Effector CD4-positive, alpha-beta T cell (primary cell): ENCODE results near the gene ANKRD61.
"Not testable (repeated sequence)": the region's sequence is repeated elsewhere in the genome, so short reads cannot be mapped to it uniquely, and the experiment has no call there.

Experiments
- DNase-seq: peaks from one replicate; pipeline ENCODE4 v3.0.0-alpha.2; 2020

Gene ANKRD61

DNA sequence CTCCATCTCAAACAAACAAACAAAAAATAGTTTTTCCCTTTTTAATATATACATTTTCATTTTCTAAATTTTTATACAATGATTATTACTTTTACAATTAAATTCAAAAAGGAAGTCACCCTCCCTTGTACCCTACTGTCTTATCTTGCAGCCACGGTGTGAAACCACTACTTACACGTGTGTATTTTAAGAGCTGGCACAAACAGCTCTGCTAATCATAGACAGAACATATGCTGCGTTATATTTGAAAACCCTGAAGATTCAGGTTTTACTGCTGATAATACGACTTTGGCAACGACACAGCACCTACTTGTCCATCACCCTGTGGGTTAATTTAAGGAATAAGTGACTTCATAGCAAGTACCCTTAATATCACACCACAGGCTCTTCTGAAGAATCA lies 991 bp downstream of the ANKRD61 start:
- no peak for DNase-seq

DNA sequence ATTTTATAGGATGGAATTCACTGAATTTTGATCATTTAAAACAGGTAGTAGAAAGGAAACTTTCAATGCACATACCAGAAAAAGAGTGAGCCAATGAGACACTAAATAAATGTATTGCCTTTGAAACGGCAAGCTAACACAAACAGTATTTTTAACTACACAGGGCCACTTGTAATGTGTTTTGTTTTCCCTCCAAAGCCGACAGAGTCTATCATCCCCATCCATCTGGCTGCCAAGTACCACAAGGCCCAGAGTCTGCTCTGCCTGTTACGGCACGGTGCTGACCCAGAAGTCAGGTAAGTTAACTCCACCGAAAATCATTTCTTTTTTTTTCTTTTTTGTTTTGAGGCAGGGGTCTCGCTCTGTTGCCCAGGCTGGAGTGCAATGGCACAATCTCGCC lies 1.5 kb downstream of the ANKRD61 start:
- DNase-seq: no peak

DNA sequence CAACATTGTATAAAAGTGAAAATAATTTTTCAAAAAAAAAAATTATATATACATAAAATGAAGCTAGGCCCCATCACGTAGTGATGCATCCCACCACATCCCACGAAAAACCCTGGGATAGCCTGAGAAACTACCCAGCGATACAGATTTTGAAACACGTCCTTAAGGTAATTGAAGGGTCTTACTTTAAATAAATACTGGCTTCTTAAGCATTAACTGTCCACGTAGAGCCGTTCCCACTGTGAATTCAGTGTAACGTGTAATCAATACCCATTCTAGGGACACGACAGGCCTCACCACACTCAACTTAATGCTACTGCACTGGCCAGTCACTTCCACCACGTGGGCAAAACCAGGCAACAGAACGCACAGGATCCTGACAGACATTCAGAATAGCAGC lies 4.0 kb downstream of the ANKRD61 start:
- no peak for DNase-seq

DNA sequence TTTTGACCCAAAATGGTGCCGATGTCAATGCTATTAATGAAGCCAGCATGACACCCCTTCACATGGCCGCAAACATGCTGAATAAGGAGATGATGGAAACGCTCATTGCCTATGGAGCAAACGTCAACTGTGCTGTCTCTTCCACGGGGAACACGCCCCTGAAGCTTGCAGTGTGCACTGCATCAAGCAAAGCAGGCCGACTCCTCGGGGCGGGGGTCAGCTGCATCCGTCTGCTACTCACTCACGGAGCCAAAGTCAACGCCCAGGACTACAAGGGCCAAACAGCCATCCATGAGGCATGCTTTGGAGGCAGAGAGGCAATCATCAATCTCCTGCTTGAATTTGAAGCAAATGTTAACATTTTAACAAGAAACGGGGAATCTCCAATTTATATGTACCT lies 4.5 kb downstream of the ANKRD61 start:
- DNase-seq: no peak

DNA sequence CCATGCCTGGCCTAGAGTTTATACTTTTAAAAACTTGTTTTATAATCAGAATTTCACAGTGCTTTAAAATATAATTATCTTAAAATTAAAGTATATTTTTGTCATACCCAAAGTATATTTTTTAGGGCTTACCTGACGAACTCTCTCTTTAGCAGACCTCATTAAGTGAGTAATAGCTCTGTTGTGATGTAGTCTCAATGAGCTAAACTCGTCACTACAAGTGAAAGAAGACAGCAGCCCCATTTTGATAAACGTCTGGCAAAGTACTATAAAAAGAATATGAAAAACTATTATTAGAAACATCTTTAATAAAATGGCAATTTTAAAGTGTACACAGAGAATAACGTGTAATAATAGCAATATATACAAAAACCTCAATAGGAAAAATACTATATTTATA lies 18.6 kb downstream of the ANKRD61 start:
- DNase-seq: no peak

DNA sequence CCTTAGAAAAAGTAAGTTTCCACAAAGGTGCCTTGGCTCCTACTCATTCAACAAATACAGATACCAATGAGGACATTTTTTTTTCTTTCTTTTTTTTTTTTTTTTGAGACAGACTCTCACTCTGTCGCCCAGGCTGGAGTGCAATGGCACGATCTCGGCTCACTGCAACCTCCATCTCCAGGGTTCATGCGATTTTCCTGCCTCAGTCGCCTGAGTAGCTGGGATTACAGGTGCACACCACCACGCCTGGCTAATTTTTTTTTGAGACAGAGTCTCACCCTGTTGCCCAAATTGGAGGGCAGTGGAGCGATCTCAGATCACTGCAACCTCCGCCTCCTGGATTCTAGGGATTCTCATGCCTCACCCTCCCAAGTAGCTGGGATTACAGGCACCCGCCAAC lies 20.0 kb downstream of the ANKRD61 start:
- DNase-seq: not testable (repeated sequence)

DNA sequence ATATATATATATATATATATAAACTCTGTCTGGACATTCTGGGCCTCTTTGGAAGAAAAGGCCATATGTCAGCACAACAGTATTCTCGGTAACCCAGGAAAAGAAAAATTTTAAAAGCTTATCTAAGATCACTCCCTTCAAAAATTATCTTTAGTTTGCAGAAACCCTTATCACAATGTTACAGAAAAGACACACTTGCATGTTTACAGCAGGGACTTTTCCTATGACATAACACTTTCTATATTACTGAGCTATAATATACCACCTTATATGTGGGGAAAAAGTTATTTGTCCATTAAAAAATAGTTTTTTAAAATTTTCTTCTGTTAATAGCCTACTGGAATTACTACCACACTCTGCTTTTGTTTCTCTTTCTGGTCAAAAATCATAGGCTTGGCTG lies 25.4 kb downstream of the ANKRD61 start:
- no peak for DNase-seq

DNA sequence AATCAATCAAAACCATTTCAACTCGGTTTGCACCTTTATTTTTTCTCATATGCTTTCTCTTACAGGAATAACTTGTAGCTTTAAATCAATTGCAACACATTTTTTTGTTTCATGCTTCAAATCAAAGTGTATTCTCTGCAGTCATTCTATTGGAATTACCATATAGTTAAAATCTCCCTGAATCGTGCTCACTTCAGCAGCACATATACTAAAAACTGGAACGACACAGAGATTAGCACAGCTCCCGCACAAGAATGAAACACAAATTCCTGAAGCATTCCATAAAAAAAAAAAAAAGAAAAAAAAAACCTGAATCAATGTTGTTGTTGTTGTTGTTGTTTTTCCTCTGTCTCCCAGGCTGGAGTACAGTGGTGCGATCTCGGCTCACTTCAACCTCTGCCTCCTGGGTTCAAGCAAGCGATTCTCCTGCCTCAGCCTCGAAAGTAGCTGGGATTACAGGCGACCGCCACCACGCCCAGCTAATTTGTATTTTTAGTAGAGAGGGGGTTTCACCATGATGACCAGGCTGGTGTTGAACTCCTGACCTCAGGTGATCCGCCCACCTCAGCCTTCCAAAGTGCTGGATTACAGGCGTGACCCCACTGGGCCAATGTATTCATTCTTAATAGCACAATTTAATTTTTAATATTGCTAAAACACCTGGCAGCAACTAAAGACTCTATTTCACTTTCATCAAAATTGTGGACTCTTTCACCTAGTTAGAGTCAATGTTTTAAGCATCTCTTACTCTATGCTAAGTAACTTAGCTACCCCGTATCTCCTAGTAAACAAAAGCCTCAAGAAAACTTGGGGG lies 26.3 kb downstream of the ANKRD61 start:
- DNase-seq: no peak

DNA sequence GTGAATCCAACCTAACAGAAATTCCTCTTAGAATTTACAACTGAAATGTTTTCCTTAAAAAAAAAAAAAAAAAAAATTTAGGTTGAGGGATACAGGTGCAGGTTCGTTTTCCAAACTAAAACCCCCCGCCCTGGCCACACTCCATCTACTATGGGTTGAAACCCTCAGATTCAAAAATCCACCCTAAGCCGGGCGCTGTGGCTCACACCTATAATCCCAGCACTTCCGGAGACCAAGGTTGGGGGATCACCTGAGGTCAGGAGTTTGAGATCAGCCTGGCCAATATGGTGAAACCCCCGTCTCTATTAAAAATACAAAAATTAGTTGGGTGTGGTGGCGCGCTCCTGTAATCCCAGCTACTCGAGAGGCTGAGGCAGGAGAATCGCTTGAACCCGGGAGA lies 28.8 kb downstream of the ANKRD61 start:
- not testable (repeated sequence) for DNase-seq

DNA sequence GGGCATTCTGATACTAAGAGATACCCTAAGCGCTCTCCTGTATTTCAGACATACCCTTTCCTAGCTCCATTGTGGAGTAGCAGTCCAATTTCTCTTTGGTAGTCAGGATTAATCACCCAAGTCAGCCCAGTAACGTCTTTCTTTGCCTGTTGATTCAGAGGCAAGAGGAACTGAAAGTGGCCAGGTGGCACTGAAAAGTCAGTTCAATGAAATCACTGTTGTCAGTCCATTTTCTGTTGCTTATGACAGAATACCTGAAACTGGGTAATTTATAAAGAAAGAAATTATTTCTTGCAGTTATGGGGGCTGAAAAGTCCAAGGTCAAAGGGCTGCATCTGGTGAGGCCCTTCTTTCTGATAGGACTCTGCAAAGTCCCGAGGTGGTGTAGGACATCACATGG lies 40.2 kb downstream of the ANKRD61 start:
- no peak for DNase-seq

DNA sequence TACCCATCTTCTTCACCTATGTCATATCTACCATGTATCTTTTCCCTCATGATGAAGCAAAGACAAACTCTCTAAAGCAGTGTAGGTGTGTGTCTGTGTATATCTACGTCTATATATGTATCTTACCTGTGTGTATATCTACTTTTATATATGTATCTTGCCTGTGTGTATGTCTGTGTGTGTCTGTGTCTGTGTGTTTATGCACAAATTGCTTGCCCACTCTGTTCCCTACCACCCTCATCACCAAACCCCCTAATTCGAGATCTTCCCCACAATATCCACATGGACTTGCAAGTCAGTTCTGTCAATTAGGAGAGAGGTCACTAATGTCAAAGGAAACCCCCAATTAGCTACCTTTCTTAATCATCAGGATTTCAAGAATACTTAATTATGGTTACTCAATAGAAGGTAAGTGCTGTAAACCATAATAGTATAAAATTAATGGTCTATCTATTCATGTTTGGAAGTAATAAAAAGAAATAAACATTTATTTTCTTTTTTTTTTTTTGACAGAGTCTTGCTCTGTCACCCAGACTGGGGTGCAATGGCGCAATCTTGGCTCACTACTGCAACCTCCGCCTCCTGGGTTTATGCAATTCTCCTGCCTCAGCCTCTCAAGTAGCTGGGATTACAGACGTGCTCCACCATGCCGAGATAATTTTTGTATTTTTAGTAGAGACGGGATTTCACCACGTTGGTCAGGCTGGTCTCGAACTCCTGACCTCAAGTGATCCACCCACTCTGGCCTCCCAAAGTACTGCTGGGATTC lies 43.6 kb downstream of the ANKRD61 start:
- DNase-seq: no peak

DNA sequence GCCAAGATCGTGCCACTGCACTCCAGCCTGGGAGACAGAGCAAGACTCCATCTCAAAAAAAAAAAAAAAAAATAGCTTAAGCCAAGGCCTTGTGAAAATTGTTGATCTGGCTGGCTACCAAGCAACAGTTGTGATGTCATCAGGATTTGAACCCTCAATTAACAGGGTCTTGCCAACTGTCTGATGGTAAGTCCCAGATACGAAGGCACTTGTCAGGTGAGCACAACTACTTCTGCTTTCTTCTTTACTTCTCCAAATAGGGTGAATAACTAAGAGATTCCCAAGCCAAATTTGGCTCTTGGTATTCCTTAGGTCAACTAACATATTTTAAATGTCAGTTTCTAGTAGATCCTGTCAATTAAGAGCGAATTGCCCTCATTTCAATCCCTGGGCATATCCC lies 47.4 kb downstream of the ANKRD61 start:
- DNase-seq: no peak

DNA sequence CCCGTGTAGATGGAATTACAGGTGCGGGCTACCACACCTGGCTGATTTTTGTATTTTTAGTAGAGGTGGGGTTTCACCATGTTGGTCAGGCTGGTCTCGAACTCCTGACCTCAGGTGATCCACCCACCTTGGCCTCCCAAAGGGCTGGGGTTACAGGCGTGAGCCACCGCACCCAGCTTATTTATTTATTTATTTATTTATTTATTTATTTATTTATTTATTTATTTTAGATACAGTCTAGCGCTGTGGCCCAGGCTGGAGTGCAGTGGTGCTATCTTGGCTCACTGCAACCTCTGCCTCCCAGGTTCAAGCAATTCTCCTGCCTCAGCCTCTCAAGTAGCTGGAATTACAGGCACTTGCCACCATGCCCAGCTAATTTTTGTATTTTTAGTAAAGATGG lies 51.9 kb downstream of the ANKRD61 start:
- DNase-seq: not testable (repeated sequence)
